HG03460 (cell line): Measurements from ENCODE around the gene CCND1.
"Not testable (repeated sequence)": the region's sequence is repeated elsewhere in the genome, so short reads cannot be mapped to it uniquely, and the experiment has no call there.

Source experiments
- ATAC-seq: cut with Tn5 transposase; IDR thresholded peaks from one replicate; pipeline ENCODE4 v1.9.1; 2021; ENCODE audit not compliant: unreplicated experiment

The CCND1 gene

DNA sequence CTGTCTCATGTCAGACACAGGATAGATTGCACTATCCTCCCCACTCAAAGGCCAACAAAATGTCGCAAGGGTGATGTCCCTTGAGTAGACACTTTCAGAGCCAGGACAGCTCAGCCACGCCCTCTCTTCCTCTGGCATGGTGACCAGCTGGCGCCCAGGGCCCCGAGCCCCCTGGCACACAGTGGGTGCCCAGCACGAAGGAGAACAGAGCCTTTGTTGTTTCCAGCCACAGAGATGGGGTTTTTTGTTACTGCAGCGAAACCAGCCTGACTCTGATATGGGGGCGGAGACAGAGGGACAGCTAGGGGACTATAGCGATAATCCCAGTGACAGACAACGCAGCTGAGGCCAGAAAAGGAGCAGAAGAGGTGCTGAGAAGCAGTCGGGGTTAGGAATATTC, 23.3 kb upstream of the CCND1 start:
- no peak for ATAC-seq

DNA sequence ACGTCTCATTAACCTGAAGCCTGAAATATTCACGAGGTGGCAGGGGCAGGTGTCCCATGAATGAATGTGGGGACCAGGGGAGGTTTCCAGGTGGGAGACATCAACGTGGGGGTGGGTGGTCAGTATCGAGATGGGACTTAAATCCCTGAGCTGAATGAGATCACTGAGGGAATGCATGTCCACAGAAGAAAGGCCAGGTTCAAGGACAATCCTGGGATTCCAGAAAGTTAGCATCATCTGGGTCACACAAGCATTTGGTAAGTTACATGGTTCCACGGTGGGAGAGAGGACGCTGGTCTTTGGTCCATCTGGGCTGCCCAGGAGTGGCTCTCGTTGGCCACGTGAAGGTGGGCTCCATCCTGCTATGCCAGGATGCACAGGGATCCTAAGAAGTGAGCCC, 22.7 kb upstream of the CCND1 start:
- ATAC-seq: no peak

DNA sequence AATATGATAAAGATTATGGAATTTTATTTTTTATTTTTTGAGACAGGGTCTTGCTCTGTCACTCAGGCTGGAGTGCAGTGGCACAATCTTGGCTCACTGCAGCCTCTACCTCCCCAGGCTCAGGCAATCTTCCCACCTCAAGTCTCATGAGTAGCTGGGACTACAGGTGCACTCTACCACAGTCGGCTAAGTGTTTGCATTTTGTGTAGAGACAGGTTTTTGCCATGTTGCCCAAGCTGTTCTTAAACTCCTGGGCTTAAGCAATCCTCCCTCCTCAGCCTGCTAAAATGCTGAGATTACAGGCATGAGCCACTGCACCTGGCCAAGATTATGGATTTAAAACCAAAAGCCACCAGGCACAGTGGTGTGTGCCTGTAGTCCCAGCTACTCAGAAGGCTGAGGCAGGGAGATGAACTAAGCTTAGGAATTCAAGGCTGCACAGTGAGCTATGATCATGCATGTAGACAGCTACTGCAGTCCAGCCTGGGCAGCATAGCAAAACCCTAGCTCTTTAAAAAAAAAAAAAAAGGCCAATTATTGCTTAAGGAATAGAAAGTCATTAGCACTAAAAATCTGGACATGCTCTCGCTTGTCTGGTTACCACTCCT, 20.2 kb upstream of the CCND1 start:
- no peak for ATAC-seq

DNA sequence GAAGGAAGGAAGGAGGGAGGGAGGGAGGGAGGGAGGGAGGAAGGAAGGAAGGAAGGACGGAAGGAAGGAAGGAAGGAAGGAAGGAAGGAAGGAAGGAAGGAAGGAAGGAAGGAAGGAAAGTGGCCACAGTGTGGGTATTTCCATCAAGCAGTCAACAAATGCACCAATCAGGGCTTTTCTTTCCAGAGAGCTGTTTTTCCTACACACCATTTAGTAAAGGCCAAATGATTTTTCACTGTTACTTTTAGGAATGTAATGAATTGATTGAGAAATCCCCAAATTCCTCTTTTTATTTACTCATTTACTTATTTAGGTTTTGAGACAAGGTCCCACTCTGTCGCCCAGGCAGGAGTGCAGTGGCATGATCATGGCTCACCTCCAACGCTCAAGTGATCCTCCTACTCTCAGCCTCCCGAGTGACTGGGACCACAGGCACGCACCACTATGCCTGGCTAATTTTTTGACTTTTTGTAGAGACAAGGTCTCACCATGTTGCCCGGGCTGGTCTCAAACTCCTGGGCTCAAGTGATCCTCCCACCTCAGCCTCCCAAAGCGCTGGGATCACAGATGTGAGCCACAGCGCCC, 18.8 kb upstream of the CCND1 start:
- not testable (repeated sequence) for ATAC-seq

DNA sequence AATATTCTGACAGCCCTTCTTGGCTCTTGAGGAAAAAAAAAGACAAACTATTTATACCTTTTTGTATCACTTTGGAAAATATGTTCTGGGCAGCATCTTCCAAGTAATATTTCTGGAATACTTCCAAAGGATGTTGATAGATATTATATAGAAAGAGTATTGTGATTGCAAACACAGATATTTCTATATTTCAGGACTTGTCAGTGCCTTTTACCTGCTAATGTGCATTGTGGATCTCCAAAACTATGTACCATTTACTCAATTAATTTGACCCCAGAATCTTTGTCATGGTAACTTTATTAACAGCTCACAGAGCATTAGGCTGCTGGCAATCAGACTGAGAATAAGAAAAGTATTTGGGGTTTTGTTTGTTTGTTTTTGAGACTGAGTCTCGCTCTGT, 16.7 kb upstream of the CCND1 start:
- no peak for ATAC-seq

DNA sequence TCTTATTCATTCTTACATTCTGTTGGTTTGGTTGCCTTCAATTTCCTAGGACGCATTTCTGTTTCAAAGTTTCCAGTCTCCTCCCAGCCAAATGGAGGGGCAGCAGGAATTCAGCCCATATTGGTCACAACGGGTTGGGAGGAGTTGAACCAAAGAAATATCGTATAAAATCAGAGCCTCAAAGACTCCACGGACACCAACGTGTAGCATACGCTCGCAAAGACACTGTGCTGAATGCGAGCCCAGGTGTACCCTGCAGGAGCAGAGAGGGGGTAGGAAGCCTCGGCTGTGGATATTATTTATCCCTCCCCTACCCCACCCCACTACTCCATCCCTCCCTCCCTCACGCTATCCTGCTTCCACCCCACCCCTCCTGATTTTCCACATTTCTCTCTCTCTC, 15.5 kb upstream of the CCND1 start:
- no peak for ATAC-seq

DNA sequence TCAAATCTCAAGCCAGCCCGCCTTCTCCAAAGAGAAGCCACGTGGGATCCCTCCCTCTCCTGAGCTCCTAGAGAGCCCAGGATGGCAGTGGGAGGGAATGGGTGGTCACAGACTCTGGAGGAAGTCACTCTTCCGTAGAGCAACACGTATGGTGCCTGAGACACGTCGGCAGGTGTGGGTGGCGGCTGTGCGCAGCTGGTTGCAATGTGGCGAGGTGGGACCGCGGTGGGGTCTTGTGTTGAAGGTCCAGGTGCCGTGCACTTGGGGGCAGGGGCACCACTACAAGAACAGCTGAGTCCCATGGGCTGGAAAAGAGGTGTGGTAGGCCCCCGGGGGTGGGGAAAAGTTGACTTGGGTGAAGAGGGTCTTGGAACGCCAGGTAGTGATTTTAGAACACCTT, 13.4 kb upstream of the CCND1 start:
- no peak for ATAC-seq

DNA sequence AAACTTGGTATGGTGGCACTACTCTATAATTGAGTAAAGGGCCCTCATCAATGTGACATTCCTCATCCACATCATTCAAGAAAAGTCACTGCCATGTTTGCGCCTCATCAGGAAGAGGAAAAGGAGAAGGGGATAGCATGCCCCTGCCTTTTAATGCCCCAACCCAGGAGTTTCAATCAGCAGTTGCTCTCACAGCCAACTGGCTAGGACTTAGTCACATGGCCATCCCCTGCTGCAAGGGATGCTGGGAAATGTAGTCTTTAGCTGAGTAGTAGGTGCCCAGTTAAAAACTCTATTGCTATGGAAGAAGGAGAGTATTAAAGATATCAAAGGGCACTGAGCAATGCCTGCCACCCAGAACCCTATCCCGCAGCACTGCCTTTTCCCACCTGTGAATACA, 10.9 kb upstream of the CCND1 start:
- no peak for ATAC-seq

DNA sequence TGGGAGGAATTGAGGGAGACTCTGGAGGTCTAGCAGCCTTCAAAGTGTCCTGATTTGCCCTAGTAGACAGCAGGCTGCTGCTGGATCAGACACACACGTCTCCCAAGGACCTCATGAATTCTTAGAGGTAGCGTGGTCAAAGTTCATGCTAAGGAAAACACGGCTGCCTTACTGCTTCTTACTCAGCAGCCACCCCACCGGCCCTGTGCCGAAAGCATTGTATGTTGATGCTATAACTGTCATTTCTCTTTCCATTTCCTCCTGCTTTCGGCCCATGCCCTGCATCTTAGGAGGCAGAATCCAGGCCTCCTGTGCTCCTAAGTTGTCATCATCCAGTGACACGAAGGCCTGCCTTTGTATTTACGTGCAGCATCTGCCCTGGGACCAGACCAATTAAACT, 10.5 kb upstream of the CCND1 start:
- no peak for ATAC-seq

DNA sequence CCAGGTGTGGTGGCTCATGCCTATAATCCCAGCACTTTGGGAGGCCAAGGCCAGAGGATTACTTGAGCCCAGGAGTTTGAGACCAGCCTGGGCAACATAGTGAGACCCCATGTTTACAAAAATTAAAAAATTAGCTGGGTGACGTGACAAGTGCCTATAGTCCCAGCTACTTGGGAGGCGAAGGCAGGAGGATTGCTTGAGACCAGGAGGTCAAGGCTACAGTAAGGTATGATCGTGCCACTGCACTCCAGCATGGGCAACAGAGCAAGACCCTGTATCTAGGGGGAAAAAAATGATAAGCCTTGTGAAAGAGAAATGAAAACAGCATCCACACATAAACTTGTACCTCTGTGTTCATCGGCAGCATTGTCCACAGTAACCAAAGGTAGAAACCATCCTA, 8.1 kb upstream of the CCND1 start:
- ATAC-seq: no peak

DNA sequence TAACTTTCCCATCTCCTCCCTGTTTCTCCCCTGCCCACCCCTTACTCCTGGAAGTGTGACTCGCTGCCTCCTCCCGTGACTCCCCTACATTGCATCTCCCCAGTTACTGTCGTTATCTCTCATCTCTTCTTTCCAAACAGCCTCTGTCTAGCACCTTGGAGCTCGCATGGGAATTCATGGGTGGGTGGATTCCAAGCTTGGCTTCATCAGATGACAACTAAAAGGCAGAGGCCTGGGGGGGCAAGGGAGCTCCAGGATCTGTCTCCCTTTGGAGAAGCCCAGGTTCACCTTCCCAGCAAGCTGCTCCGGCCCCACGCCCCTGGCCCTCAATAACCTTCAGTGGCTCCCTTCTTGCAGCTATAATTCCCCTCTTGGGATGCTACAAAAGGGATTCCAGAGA, 6.9 kb upstream of the CCND1 start:
- no peak for ATAC-seq

DNA sequence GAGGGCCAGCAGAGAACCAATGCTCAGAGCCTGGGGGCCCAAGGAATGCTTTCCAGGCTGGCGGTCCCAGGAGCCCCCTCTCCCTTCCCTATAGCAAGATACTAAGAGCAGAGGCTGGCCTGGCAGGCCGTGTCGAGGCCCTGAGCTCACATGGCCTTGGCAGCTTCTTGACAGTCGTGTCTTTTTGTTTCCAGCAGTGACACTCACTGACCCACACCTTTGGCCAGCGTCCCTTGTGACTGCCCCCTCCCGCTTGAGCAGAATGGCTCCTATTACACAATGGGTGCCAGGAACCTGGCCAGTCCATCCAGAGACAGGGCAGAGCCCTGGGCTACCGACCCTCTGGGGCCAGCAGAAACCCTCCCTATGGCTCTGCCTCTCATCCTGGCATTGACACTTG, 6.4 kb upstream of the CCND1 start:
- ATAC-seq: no peak

DNA sequence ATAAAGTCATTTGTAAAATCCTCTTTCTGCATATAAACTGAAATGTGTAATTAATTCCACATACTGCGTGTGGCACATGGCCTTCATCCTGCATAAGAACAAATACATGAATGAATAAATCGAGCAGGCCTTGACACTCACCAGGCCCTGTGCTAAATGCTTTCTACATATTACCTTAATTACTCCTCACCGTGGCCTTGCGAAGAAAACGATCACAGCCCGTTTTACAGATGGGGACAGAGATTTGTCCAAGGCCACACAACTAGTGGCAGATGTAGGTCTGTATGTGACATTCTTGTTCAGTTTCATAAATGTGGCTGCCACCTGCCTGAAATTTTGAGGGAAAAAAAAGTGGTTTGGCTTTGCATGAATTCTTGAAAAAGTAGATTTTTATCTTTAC, 5.8 kb upstream of the CCND1 start:
- no peak for ATAC-seq

DNA sequence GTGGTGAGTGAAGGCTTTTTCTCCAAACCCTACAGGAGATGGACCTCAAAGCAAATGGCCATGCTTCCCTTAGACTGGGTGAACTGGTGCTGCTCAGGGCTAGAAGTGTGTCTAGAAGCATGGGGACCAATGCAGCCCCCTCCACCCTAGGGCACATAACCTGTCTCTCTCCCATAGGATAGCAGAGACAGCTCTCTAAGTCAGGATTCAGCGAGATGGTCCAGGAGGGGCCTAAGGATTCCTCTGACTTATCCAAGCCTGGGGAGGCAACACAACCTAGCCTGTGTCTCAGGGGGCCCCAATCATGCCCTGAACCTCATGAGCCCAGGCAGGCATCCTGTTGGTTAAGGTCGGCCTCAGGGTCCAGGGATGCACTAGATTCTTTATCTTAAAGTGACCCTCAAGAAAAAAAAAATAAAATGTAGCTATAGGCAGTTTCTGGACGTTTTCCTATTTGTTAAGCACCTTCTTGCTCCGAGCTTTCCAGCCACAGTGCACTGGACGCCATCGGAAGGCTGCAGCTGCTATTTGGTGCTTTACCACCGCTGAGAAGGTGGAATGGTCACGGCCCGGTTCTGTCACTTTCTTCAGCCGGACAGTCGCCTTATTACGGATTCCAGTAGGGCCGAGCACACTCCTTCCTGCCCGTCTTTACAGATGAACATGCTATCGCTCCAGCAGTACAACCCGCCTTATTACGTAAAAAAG, 5.0 kb upstream of the CCND1 start:
- no peak for ATAC-seq

DNA sequence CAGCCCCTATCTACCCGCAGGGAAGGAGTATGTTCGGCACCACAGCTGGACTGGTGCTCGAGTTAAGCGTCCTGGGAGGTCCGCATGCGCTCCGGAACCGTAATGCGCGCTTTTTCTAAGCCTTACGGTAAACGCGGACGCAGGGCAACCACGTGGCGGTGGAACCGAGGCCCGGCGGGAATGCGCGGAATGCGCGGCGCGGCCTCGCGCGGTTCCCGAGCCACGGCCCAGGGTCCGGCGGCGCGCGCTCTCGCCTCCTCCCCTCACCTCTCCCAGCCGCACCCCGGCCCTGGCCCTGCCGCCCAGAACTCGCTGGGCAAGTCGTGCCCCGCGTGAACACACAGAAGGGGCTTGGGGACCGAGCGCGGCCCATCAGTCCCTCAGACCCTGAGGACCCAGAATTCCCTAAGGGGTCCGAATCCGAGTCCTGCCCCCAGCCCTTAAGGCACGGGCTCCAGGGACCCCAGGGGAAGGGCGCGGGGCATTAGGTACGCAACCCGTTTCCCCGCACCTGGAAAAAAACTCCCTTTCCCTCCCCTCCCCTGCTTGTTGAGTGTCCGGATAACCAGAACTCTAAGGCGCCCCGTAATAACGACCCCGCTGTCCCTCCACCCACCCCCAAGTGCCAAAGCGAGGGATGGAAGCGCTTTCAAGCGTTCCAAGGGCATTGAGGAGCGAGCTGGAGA, 4.3 kb upstream of the CCND1 start:
- ATAC-seq: no peak

DNA sequence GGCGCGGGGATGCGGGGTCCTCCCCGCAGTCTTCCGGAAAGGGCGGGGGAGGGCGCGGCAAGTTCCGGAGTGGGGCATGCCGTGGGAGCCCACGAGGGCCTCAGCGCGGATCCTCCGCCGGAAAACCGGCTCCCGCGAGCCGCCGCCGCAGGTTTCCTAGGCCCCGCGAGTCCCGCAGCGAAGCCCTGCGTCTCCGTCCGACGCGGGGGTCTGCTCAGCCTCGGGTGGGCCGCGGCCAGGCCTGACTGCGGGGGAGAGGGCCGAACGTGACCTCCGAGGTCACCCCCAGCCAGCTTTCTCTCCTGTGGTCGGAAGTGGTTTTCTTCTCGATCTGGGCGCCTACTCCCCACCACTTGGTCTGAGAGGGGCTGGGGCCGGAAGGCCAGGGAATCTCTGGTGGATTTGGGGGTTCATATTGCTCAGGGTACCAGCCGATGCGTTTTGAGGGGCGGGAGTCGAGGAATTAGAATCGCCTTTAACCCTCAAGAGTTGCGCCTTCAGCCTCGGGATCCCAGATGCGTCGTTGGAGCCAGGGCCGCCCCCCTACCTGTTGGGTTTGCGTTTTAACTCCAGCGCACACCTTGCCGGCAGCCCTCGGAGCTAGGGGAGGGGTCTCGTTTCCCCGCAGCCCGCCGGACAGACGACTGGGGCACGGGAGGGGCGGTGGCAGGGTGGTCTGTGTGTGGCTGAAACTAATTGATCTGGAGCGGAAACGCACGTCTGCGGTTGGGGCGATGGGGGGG, 3.6 kb upstream of the CCND1 start:
- ATAC-seq: no peak

DNA sequence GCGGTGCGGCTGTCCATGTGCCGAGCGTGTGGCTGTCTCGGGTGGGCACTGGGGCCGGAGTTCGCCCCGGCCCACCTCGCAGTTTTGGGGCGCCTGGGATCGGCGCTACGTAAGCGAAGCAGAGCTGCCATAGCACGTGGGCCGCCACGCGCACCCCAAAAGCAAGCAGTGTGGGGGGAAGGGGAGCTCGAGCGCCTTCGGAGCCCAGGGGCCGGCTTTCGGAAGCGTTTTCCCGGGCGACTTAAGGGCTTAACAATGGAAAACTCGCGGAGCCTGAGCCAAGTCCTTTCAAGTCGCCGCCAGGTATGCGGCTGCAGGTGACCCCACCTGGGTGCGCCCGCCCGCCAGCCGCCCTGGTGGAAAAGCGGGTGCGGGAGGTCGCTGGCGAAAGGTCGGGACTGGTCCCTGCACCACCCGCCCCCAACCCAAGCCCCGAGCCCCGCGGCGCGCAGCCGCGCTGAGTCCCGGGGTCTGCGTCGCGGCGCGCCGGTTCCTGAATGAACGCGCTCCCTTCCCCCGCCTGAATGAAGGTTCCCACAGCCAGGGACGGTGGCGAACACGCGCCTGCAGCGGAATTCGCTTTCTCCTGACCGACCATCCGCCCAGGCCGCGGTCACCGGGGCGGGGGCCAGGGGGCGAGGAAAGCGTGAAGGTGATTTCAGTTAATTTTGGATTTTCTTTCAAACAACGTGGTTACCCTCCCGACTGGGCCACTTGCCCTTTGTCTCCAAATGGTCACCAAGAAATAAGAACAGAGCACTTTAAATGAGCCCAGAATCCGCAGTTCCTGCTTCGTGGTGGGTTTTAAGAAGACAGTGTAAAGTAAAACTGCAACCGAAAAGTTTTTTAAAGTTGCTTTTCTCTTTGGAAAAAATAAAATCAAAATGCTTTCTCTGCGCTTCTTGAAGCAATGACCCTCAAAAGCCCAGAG, 2.8 kb upstream of the CCND1 start:
- no peak for ATAC-seq

DNA sequence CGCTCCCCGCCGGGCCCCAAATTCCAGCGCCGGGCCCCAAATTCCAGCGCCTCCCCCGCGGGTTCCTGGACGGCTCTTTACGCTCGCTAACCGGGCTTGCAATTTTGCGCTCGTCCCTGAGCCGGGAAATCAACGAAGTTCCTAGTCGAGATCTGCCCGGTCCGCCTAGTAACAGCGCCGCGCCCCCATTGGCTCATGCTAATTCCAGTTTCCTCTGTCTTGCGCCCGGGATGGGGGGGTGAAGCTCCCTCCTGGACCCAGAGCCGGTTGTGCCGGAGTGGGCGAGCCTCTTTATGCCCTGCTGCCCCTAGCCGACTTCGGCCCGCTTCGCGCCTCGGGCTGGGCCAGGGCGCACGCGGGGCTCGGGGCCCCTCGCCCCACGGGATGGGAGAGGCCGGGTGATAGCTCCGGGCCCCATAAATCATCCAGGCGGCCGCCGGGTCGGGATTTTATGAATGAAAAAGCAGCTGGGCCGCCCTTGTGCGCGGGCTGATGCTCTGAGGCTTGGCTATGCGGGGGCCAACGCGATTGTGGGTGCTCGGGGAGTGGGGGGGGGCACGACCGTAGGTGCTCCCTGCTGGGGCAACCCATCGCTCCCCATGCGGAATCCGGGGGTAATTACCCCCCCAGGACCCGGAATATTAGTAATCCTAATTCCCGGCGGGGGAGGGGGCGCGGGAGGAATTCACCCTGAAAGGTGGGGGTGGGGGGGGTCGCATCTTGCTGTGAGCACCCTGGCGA, 1.8 kb upstream of the CCND1 start:
- no peak for ATAC-seq

DNA sequence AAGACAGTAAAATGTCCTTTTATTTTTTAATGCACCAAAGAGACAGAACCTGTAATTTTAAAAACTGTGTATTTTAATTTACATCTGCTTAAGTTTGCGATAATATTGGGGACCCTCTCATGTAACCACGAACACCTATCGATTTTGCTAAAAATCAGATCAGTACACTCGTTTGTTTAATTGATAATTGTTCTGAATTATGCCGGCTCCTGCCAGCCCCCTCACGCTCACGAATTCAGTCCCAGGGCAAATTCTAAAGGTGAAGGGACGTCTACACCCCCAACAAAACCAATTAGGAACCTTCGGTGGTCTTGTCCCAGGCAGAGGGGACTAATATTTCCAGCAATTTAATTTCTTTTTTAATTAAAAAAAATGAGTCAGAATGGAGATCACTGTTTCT, 1.1 kb upstream of the CCND1 start:
- no peak for ATAC-seq
